ENCODE measurements around the gene P2RY8.

DNA sequence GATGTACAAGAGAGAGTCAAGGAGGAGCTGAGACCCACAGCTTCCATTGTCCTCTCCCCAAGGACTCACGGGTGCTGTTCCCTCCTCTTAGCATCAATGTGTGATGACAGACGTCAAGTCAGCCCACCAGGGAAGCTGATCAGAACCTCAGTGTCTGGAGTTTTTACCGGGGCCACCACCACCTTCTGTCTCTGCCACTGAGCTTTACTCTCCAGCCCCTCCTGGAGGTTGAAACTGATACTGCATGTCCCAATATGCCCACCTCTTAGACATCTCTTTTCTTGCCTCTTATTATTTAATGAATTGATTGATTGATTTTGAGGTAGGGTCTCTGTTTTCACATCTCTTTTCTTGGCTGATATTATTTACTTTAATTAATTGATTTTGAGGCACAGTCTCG is 44.1 kb upstream of the P2RY8 start:
- TF ChIP-seq, protein P1, sequence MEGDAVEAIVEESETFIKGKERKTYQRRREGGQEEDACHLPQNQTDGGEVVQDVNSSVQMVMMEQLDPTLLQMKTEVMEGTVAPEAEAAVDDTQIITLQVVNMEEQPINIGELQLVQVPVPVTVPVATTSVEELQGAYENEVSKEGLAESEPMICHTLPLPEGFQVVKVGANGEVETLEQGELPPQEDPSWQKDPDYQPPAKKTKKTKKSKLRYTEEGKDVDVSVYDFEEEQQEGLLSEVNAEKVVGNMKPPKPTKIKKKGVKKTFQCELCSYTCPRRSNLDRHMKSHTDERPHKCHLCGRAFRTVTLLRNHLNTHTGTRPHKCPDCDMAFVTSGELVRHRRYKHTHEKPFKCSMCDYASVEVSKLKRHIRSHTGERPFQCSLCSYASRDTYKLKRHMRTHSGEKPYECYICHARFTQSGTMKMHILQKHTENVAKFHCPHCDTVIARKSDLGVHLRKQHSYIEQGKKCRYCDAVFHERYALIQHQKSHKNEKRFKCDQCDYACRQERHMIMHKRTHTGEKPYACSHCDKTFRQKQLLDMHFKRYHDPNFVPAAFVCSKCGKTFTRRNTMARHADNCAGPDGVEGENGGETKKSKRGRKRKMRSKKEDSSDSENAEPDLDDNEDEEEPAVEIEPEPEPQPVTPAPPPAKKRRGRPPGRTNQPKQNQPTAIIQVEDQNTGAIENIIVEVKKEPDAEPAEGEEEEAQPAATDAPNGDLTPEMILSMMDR (IDR thresholded peaks at IDR 0.05) = peak; percentile 59 to 80 (median 68)
- TF ChIP-seq EP300 (IDR thresholded peaks at IDR 0.05) (no peak), POLR2A (IDR thresholded peaks at IDR 0.05) (no peak)

Data from gastroesophageal sphincter (tissue), 3 donors.